ENCODE data around the gene RGS17. TPM values are rescaled to one million over a fixed set of nuclear protein-coding genes. Genes with fewer than 3 reads are reported as not detected.
A peak's percentile ranks its signal among the peaks of the same experiment; 100 is the strongest.

Gene RGS17
- total RNA-seq, 1 experiment from 2014 or later, result 3.2 TPM

DNA sequence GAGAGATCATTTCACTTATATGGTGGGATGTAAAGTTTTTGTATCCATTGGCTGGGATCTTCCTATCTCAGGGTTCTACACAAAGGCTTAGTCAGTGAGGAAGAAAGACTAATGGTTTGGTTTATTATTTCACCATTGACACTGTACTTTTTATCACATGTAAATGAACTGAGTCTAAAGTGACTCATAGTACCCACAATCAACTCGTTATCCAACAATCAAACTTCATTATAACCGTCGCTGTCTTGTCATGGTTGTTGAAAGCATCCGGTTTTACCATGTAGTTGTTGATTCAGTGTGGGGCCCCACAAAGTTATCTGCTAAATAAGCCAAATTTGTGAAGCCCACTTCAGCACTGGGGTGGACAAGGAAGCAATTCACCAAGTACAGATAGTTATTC is 72.8 kb downstream of the RGS17 start:
- H2BK12ac ChIP-seq (ENCODE audit: insufficient read length, low read depth, low read length), result no peak overlapping the region
- H3K79me2 ChIP-seq (ENCODE audit: insufficient read depth, low read length), result 0 out of 2 replicates have a peak, but pooled peaks cover 3% of the 10 kb centered on the region
- TF ChIP-seq, protein P1, sequence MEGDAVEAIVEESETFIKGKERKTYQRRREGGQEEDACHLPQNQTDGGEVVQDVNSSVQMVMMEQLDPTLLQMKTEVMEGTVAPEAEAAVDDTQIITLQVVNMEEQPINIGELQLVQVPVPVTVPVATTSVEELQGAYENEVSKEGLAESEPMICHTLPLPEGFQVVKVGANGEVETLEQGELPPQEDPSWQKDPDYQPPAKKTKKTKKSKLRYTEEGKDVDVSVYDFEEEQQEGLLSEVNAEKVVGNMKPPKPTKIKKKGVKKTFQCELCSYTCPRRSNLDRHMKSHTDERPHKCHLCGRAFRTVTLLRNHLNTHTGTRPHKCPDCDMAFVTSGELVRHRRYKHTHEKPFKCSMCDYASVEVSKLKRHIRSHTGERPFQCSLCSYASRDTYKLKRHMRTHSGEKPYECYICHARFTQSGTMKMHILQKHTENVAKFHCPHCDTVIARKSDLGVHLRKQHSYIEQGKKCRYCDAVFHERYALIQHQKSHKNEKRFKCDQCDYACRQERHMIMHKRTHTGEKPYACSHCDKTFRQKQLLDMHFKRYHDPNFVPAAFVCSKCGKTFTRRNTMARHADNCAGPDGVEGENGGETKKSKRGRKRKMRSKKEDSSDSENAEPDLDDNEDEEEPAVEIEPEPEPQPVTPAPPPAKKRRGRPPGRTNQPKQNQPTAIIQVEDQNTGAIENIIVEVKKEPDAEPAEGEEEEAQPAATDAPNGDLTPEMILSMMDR (conservative IDR thresholded peaks at IDR 0.05), result no peak
- H3K23me2 ChIP-seq (ENCODE audit: insufficient read length, low read depth, low read length, poor library complexity, severe bottlenecking), result no peaks in the 10 kb centered on the region
- no peak overlapping the region for H2BK15ac ChIP-seq (ENCODE audit: low read depth, low read length)
- no peak overlapping the region for H2AK5ac ChIP-seq (ENCODE audit: insufficient read length, low read length)
- H2BK120ac ChIP-seq (ENCODE audit: low read depth, low read length, poor library complexity, severe bottlenecking), result no peak overlapping the region
- H3K27me3 ChIP-seq (ENCODE audit: insufficient read depth, low read length), result no peaks in the 10 kb centered on the region
- H3K36me3 Mint-ChIP-seq (ENCODE audit: insufficient read depth in 1 of 3, low read depth in 3 of 3), result peaks cover 0 to 6% (median 4%) of the 10 kb centered on the region in 3 experiments; a peak in 6 of 7 replicates
- H3T11ph ChIP-seq (ENCODE audit: low read length), result no peak overlapping the region
- no peaks in the 10 kb centered on the region for H3K79me1 ChIP-seq (ENCODE audit: insufficient read depth, low read depth, low read length, poor library complexity, severe bottlenecking)
- no peak overlapping the region for H3K4me2 ChIP-seq (ENCODE audit: insufficient read depth, insufficient read length, low read length)
- H3K56ac ChIP-seq (ENCODE audit: insufficient read length, low read depth, low read length), result no peak overlapping the region
- no peak overlapping the region for H4K5ac ChIP-seq (ENCODE audit: insufficient read length, low read depth, low read length)
- H3K27me3 Mint-ChIP-seq (ENCODE audit: low read depth), result no peaks in the 10 kb centered on the region
- peaks cover 3 to 5% of the 10 kb centered on the region in 2 experiments for H3K9me3 Mint-ChIP-seq
- H3K4me3 Mint-ChIP-seq, result no peak overlapping the region
- no peak overlapping the region for H4K91ac ChIP-seq (ENCODE audit: insufficient read length, low read depth, low read length)
- H3K9ac ChIP-seq (ENCODE audit: extremely low read depth, insufficient read length, low read length), result no peak overlapping the region
- H3K27ac Mint-ChIP-seq, result 0 out of 7 replicates have a peak overlapping the region, but pooled peaks of 1 of the 3 experiments have one; percentile 5
- no peaks in the 10 kb centered on the region for H4K20me1 ChIP-seq (ENCODE audit: control insufficient read depth, insufficient read depth, insufficient read length)
- no CpG with 5 or more reads among the region's 4 CpGs for WGBS (ENCODE audit: extremely low coverage, insufficient read length, low lambda C conversion rate)
- H3K18ac ChIP-seq (ENCODE audit: insufficient read length, low read depth, low read length), result no peak overlapping the region
- H3K4me1 ChIP-seq (ENCODE audit: insufficient read depth, low read length), result peaks cover 7% of the 10 kb centered on the region
- no peak overlapping the region for H3K4ac ChIP-seq (ENCODE audit: low read depth, low read length)
- no peak overlapping the region for H3K14ac ChIP-seq (ENCODE audit: insufficient read depth, low read length)
- peaks cover 17 to 23% of the 10 kb centered on the region in 2 experiments for H3K4me1 Mint-ChIP-seq
- no peaks in the 10 kb centered on the region for H3K9me3 ChIP-seq (ENCODE audit: control insufficient read depth, low read depth, low read length)
- no peak overlapping the region for H3K23ac ChIP-seq (ENCODE audit: insufficient read length, low read depth, low read length)
- H2AFZ ChIP-seq (ENCODE audit: low read length), result no peak overlapping the region
- H4K8ac ChIP-seq (replicated peaks; ENCODE audit: insufficient read length, low read depth, low read length), result no peak overlapping the region
- no peak overlapping the region for H2BK5ac ChIP-seq (ENCODE audit: insufficient read length, low read length)
- no peak overlapping the region for H3K27ac ChIP-seq (ENCODE audit: insufficient read length, low read depth, low read length)
- H2BK20ac ChIP-seq (ENCODE audit: low read depth, low read length, poor library complexity, severe bottlenecking), result no peak overlapping the region
- no peak for DNase-seq
